Ovary (tissue), 9 donors: ENCODE data around the gene DAB1. TPM values are rescaled to one million over a fixed set of nuclear protein-coding genes. Genes with fewer than 3 reads are reported as not detected.

ENCODE experiments used
- DNase-seq, 5 donors: peaks; one replicate each; pipeline ENCODE4 v3.0.0-alpha.2; 2019 to 2020
- H3K27ac ChIP-seq, 2 donors: fragments of 200-600 bp; one replicate each; pipeline versions ENCODE4 v1.5.1 to v1.8.0; 2019 to 2022
- H3K27me3 ChIP-seq: fragments of 200-600 bp; one replicate; pipeline ENCODE4 v1.8.0; 2022
- H3K36me3 ChIP-seq: fragments of 200-600 bp; sonication (generic); one replicate; pipeline ENCODE4 v1.5.1; 2019
- H3K4me1 ChIP-seq: one replicate; pipeline ENCODE4 v1.8.1; 2013; ENCODE audit warnings: mild to moderate bottlenecking, moderate library complexity; ENCODE audit not compliant: insufficient read depth
- H3K4me3 ChIP-seq: fragments of 200-600 bp; sonication (generic); one replicate; pipeline ENCODE4 v1.5.1; 2017
- H3K9me3 ChIP-seq, 2 donors: fragments of 200-600 bp in 1 of 2; sonication (generic) in 1 of 2; one replicate each; pipeline versions ENCODE4 v1.5.1 to v1.8.1; 2013 to 2019; ENCODE audit warnings: mild to moderate bottlenecking in 1 of 2, moderate library complexity in 1 of 2
- CTCF ChIP-seq, 3 donors: fragments of 450-650 bp in 2 of 3; fragments of 200-600 bp in 1 of 3; IDR thresholded peaks; one replicate each; pipeline versions ENCODE4 v1.5.1 to v1.8.0; 2016 to 2022; ENCODE audit warnings: antibody characterized with exemption in 3 of 3, mild to moderate bottlenecking in 1 of 3
- EP300 ChIP-seq: sonication (generic); formaldehyde crosslinking; IDR thresholded peaks from one replicate; pipeline ENCODE4 v1.6.1; 2017; ENCODE audit warnings: antibody characterized with exemption
- POLR2A ChIP-seq: fragments of 450-650 bp; IDR thresholded peaks from one replicate; pipeline ENCODE4 v1.6.1; 2017; ENCODE audit warnings: antibody characterized with exemption, mild to moderate bottlenecking, moderate library complexity
- WGBS, 3 donors: extraction: QIAGEN DNeasy Blood & Tissue Kit in 1 of 3; methylation state at CpG; one replicate each; pipeline versions ENCODE4 v1.1.5 to v1.1.7; 2013 to 2017; 5-methylcytosine and 5-hydroxymethylcytosine counted together
- intact Hi-C, 4 donors: fragments of 100-400 bp; cut with DNase I; formaldehyde crosslinking; loops; one replicate each; pipeline versions ENCODE4 v1.11.0 to v1.15.1; 2022 to 2023
- polyA plus RNA-seq, 2 donors: library from polyadenylated mRNA; stranded (reverse); fragments of 200-250 nt in 1 of 2; fragments of 350-450 nt in 1 of 2; fragmentation: Illumina TruSeq in 1 of 2; extraction: RNeasy Lipid Tissue Mini Kit (QIAGEN cat#74804) in 1 of 2; gene quantifications; one replicate each; pipeline ENCODE4 v1.2.3, GENCODE V29; 2013 to 2014
- total RNA-seq, 7 donors: library from RNA; depleted of rRNA in 2 of 7; stranded (reverse); fragments of >200 nt in 2 of 7; fragmentation: NEBNext Ultra II Directional in 3 of 7; extraction: Animal tissue kit (Norgen Biotek cat#: 25700) in 3 of 7; gene quantifications; one replicate each; pipeline versions ENCODE4 v1.1.0 to v1.2.4, GENCODE V29; 2016 to 2023
- donor health status: DM: no; HTN: no; CAD: no; lungs with moderate emphysema.
- donor health status: DM: no; HTN: no; CAD: no.
- donor health status: Bipolar disorder and iron deficiency.
- donor health status: DM: yes; HTN: yes; CAD: no.
- donor health status: DM: no; HTN: no; CAD: no.
- donor health status: DM: yes; HTN: yes; CAD: no.

The DAB1 gene
- total and polyA plus RNA-seq, 9 donors = 0.22 to 5.5 (median 0.77) TPM

- intact Hi-C loops = no loop called here
- no peak for DNase-seq
- H3K9me3 ChIP-seq = no peaks in the 10 kb centered on the region
- no peaks in the 10 kb centered on the region for H3K27me3 ChIP-seq
- no peak overlapping the region for H3K27ac ChIP-seq
- peaks cover 2% of the 10 kb centered on the region for H3K4me1 ChIP-seq
- no peaks in the 10 kb centered on the region for H3K36me3 ChIP-seq
- H3K4me3 ChIP-seq = no peak overlapping the region
- 62 to 70% (median 62%) methylated on average over 1 of the region's 1 CpG for WGBS, 3 donors
- TF ChIP-seq EP300 = no peak
Measured at GRCh38 chr1:57131257-57131656, 292.6 kb downstream of the DAB1 start.

GRCh38 chr1:57129865-57130264, 294.0 kb downstream of the DAB1 start:
- DNase-seq = no peak
- intact Hi-C loops = no loop called here

GRCh38 chr1:57127976-57128375, 295.9 kb downstream of the DAB1 start:
- Histone ChIP-seq H3K27ac (no peak overlapping the region), H3K4me1 (peaks cover 2% of the 10 kb centered on the region), H3K36me3 (no peaks in the 10 kb centered on the region), H3K4me3 (no peak overlapping the region), H3K9me3 (no peaks in the 10 kb centered on the region), H3K27me3 (no peaks in the 10 kb centered on the region)
- intact Hi-C loops = no loop called here
- TF ChIP-seq EP300 (no peak), POLR2A (no peak), CTCF (IDR thresholded peaks at IDR 0.05) (no peak)
- DNase-seq = no peak
- WGBS, 3 donors = 93 to 97% (median 94%) methylated on average over 6 of the region's 6 CpGs

More at GRCh38 chr1:57129865-57130264, 294.0 kb downstream of the DAB1 start:
- 91 to 93% (median 92%) methylated on average over 4 of the region's 4 CpGs for WGBS, 3 donors
- H3K27ac ChIP-seq = no peak overlapping the region
- no peaks in the 10 kb centered on the region for H3K36me3 ChIP-seq
- TF ChIP-seq EP300 = no peak
- TF ChIP-seq POLR2A = no peak
- no peak for TF ChIP-seq CTCF (IDR thresholded peaks at IDR 0.05)
- no peaks in the 10 kb centered on the region for H3K27me3 ChIP-seq
- H3K4me1 ChIP-seq = peaks cover 2% of the 10 kb centered on the region
- no peaks in the 10 kb centered on the region for H3K9me3 ChIP-seq
- H3K4me3 ChIP-seq = no peak overlapping the region

GRCh38 chr1:57124768-57125446, 299.0 kb downstream of the DAB1 start:
- 87 to 89% (median 87%) methylated on average over 5 of the region's 5 CpGs for WGBS, 3 donors
- intact Hi-C loops = no loop called here
- H3K27ac ChIP-seq = no peak overlapping the region

More at GRCh38 chr1:57124768-57125446, 299.0 kb downstream of the DAB1 start:
- Histone ChIP-seq H3K4me3 (no peak overlapping the region), H3K9me3 (no peaks in the 10 kb centered on the region), H3K36me3 (no peaks in the 10 kb centered on the region), H3K27me3 (no peaks in the 10 kb centered on the region), H3K4me1 (no peaks in the 10 kb centered on the region)
- DNase-seq = no peak
- TF ChIP-seq EP300 = no peak
- no peak for TF ChIP-seq POLR2A
- no peak for TF ChIP-seq CTCF (IDR thresholded peaks at IDR 0.05)
